Measurements from ENCODE around the gene HOMEZ.
A peak's percentile ranks its signal among the peaks of the same experiment; 100 is the strongest.
"Not testable (repeated sequence)": the region's sequence is repeated elsewhere in the genome, so short reads cannot be mapped to it uniquely, and the experiment has no call there.

Gene HOMEZ

DNA sequence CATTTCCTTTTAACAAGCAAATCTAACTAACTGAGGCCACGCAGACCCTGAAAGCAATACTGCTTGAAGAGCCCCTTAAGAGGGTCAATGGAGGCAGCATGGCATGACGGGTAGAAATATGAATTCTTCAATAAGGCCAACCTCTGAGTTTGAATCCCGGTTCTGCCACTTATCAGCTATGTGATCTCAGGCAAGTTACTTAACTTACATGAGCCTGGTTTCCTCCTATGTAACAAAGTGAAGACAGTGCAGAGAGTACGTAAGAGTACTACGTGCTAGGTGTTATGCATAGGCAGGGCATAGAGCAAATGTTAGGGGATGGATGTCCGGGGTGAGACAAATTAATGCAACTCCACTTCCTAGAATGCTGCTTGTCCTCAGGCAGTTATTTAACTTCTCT, 4.7 kb downstream of the HOMEZ start:
- DNase-seq (ENCODE audit: low spot score) = no peak

DNA sequence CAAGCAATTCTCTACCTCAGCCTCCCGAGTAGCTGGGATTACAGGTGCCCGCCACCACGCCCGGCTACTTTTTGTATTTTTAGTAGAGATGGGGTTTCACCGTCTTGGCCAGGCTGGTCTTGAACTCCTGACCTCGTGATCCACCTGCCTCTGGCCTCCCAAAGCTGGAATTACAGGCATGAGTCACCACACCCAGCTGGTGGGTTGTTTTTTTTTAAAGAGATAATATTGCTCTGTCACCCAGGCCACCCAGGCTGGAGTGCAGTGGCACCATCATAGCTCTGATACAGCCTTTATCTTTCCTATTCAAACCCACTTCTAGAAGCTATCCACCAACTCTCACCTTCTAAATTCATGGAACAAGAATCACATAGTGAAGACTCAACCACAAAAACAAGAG, 8.0 kb downstream of the HOMEZ start:
- not testable (repeated sequence) for DNase-seq (ENCODE audit: low spot score)

DNA sequence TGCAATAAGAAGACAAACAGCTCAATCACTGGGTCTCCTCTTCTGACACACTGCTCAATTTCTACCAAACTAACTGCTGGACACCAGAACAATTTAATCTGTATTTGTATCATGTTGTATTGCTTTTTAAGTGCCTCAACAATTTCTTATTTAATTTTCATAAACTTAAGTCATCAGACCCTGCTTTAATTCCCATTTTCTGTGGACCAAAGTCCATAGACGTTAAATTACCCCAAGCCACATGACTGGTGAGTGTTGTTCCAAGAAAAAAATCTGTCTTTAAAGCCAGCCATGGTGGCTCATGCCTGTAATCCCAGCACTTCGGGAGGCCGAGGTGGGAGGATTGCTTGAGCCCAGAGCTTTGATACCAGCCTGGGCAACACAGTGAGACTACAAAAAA, 8.7 kb downstream of the HOMEZ start:
- DNase-seq (ENCODE audit: low spot score) = no peak

DNA sequence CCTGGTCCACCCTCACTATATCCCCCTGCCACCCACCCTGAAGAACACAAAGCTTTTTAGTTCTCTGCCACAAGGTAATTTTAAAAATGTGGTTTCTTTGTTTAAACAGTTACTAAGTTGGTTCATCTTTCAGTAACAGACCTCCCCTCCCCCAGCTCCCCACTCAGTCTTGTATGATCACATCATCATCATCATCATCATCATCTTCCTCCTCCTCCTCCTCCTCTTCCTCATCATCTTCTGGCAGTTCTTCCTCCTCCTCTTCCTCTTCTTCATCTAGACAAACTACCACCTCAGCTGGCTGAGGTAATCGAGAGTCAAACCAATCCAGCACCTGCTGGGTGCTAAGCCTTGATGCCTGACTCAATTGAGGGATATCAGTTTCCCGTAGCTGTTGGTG, 10.5 kb downstream of the HOMEZ start:
- DNase-seq (ENCODE audit: low spot score) = no peak

DNA sequence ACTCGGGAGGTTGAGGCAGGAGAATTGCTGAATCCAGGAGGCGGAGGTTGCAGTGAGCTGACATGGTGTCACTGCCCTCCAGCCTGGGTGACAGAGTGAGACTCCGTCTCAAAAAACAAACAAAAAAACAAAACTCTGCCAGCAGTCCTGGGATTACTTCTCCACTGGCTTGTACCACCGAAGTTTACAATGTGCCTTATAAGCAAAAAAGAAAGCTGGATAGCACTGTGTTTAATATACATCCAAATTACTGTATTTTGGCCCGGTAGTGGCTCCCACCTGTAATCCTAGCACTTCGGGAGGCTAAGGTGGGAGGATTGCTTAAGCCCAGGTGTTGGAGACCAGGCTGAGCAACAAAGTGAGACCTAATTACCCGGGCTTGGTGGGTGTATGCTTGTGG, 16.7 kb downstream of the HOMEZ start:
- no peak for DNase-seq (ENCODE audit: low spot score)

DNA sequence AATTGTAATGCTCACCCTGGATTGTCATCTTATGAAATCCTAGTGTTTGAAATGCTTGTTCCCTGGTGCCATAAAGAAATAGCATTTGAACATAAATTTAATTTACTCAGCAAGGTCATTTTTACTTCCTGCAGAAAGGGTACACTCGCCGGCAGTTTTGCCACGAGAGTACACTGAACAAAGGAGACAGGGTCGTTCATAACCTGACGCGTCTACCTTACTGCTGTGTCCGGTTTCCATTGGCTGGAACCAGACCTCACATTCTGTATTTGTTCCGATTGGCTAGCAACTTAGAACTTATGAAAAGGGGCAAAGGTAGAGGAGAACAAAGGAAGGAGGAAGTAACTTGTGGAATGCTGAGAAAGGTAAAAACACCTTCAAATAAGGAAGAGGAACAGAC, 25.1 kb downstream of the HOMEZ start:
- not testable (repeated sequence) for DNase-seq (ENCODE audit: low spot score)

DNA sequence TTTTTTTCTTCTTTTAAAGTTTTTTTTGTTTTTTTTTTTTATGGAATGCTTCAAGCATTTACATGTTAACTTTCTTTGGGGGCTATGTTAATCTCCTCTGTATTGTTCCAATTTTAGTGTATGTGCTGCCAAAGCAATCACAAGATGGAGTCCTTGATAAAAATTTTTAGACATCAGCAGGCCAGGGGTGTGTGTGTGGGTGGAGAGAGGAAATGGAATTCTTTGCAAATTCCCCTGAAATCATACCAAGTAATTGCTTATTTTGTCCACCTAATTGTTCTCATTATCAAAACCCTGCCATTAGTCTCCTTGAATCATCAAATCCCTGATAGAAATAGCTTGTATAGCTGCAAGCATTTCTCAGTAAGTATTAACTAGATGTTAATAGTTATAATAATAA, 26.5 kb downstream of the HOMEZ start:
- DNase-seq (ENCODE audit: low spot score) = no peak

DNA sequence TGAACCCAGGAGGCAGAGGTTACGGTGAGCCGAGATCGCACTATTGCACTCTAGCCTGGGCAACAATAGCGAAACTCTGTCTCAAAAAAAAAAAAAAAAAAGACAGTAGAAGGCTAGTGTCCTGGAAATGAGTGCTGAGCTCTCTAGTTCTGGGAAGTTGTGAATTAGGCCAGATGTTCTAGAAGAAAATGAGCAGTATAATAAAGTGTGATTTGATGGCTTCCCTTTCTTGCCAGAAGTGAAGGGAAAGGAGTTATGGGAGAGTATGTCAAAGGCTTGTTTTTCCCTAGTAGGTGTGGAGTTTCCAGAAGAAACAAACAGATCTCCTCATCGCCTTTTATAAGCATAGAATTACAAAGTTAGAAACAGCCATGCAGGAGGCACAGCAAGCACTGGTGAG, 27.7 kb downstream of the HOMEZ start:
- DNase-seq (ENCODE audit: low spot score) = no peak

DNA sequence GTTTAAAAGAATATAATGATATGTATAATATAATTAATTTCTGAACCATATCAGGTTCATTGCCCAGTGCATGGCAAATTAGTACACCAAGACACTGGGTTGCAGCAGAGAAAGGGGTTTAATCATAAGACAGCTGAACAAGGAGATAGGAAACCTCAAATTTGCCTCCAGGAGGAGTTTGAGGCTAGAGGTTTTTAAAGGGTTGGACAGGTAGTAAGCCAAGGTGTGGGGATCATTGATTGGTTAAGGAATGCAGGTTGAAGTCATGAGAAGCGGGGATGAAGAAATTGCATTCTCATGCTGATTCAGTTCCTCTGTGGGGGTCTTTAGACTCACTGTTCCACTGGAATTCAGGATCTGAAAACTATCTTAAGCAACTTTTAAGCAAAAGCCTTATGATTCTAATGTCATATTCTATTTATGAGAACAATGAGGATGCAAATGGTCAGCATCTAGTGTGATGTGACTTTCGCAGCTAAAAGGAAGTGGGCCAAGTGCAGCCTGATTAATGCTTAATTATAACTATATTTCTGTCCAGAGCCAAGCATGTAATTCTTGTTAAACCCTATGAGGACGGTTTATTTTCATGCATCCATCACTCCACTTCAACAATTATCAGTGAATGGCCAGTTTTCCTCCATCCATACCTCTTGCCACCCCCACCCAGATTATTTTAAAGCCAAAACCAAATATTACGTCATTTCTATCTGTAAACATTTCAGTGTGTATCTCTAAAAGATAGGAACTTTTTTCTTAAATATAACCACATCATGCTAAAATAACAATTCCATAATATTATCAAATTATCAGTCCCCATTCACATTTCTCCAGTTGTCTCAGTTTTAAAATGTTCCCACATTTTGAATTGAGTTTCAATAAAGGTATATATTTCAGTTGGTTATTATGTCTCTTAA, 33.3 kb downstream of the HOMEZ start:
- no peak for DNase-seq (ENCODE audit: low spot score)

DNA sequence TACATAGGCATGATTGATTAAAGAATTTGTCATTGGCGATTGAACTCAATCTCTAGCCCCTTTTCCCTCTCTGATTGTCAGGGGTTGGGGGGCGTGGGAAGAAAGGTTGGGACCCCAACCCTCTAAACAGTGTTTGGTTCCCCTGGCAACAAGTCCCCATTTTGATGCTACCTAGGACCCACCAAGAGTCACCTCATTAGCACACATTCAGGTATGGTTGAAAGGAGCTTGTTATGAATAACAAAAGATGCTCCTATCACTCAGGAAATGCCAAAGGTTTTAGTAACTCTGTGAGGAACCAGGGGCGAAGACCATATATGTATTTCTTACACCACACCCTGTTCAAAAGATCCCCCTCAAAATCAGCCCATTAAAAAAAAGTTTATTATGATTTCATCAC, 33.9 kb downstream of the HOMEZ start:
- no peak for DNase-seq (ENCODE audit: low spot score)

DNA sequence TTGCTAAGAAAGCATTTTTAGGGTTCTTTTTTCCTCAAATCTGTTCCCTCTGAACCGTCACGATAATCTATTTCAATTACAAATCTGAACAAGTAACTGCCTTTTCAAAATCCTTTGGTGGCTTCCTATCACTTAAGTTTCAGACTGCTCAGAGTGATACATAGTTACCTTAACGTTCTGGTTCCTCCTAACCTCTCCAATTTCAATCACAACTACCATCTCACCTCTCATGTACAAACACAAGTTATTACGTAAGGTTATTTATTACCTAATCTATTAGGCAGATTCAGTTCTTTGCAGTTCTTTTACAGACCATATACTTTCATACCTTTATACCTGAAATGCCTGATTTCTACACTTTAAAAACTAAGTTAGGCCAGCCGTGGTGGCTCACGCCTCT, 36.1 kb downstream of the HOMEZ start:
- no peak for DNase-seq (ENCODE audit: low spot score)

DNA sequence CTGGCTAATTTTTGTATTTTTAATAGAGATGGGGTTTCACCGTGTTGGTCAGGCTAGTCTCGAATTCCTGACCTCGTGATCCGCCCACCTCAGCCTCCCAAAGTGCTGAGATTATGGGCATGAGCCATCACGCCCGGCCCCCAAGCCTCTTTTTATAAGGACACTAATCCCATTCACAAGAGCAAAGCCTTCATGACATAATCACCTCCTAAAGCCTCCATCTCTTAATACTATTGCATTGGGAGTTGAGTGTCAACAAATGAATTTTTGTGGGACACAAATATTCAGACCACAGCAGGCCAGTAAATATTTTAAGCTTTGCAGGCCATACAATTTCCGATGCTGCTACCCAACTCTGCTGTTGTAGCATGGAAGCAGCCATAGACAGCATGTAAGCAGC, 37.3 kb downstream of the HOMEZ start:
- no peak for DNase-seq (ENCODE audit: low spot score)

DNA sequence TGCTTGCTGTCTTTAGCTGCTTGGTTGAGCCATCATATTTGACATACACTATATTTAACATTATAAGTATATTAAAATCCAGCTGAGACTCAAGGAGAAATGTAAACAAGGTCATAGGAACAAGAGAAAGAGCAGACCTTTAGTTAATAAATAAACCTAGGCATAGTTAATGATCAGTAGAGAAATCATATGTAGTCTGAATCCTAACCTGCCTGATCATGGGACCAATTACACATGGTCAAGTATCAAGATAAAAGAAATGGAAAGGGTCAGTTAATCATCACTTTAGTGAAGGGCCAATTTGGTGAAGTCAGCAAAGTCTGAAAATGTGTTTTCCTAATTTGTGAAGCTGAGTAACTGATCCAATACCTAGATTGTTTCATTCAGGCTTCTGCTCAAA, 40.6 kb downstream of the HOMEZ start:
- no peak for DNase-seq (ENCODE audit: low spot score)

DNA sequence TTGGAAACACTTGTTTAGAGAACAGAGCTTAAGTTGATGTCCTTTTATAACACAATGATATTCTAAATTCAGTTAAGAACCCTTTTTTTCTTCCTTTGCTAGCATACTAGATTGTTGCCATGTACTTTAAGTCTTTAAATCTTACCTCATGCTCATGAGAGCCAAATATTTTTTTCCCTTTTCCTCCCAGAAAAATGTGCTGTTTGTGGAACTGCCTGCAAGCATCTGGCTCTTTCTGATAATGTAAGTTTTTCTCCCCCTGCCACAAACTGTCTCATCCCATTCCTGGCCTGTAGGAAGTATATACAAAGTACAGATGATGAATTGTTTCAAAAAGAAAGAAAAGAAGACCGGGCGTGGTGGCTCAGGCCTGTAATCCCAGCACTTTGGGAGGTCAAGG, 42.9 kb downstream of the HOMEZ start:
- no peak for DNase-seq (ENCODE audit: low spot score)

DNA sequence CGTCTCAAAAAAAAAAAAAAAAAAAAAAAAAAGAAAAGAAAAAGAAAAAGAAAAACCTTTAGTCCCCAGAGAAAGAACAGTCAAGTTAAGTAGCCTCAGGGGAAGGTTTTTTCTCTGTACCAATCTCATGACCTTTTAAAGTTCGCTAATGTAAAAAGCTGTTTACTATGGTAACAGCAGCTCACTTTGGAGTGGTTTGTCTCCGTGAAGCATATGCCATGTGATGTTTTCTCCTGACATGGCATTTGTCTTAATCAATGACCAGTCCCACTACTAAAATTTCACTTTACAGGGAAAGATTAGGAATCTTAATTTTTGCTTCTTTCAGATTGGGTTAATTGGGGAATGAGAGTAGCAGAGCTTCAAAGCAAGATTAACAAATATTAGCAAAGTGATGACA, 43.9 kb downstream of the HOMEZ start:
- no peak for DNase-seq (ENCODE audit: low spot score)

DNA sequence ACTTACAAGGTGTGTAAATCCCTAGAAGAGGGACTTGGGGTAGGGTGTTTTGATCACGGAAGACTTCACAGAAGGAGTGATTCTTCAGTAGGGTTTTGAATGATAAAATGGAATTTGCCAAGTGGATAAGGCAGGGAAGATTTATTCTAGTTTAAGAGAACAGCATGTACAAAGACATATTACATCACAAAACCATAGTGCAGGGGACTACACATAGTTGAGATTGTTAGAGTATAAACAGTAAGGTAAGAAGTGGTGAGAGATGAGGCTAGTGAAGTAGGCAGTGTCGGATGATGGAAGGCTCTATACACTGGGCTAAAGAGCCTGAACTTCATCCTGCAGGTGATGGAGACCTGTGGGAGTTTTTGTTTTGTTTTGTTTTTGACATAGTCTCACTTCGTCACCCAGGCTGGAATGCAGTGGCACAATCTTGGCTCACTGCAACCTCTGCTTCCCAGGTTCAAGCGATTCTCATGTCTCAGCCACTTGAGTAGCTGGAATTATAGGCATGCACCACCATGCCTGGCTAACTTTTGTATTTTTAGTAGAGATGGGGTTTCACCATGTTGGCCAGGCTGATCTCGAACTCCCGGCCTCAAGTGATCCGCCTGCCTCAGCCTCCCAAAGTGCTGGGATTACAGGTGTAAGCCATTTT, 44.7 kb downstream of the HOMEZ start:
- DNase-seq (ENCODE audit: low spot score) = not testable (repeated sequence)

DNA sequence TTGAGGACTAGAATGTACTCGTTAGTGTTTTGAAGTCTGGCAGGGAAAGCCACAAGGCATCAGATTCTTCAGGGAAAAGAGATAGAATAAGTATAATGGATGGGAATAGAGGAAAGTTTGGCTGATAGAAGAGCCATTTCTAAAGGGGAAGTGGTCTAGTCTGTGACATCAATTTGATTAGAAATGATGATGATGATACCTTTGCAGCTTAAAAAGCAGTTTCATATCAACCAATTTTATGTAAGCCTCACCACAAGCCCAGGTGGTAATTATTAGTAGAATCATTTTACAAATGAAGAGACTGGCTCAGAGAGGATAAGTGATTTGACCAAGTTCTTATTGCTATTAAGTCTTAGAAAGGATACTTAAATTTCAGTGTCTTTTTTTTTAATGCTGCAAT, 45.3 kb downstream of the HOMEZ start:
- DNase-seq (ENCODE audit: low spot score) = no peak

DNA sequence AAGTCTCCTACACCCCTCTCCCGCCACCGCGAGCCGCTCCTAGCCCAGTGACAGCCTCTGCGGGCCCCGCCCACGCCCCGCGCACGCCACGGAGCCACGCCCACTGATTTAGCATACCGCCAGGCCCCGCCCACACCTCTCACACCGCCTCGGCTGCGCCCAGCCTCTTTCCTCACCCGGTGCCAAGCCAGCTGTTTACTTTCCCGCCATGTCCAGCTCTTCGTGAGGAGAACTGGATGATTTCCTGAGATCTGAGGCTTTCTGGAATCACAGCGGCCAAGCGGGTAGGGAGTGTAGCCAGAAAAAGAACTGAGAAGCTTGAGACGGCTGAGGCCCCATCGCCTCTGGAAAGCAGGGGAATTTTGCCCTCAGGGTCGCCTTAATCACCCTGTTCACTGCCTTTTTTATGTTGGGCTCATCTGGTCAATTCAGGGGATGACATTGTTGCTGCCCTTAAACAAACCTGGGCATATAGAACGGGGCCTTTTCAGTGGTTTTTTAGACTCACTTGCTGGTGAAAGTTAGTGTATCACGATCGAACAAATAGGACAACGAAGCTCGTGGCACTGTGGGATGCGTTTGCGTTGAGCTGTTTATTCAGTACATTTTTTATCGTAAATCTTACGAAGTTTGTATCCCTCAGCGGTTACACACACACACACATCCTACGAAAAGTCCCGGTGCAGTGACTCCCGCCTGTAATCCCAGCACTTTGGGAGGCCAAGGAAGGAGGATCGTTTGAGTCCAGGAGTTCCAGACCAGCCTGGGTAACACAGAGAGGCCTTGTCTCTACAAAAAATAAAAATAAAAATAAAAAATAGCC, 47.9 kb downstream of the HOMEZ start, which contains the start of gene RNF212B:
RNF212B (plus strand) TSS at position 165 of the 823 bp plus-strand sequence. CDS start 2,410 bp downstream, outside the sequence.
- peak; percentile 84 for DNase-seq (ENCODE audit: low spot score)

DNA sequence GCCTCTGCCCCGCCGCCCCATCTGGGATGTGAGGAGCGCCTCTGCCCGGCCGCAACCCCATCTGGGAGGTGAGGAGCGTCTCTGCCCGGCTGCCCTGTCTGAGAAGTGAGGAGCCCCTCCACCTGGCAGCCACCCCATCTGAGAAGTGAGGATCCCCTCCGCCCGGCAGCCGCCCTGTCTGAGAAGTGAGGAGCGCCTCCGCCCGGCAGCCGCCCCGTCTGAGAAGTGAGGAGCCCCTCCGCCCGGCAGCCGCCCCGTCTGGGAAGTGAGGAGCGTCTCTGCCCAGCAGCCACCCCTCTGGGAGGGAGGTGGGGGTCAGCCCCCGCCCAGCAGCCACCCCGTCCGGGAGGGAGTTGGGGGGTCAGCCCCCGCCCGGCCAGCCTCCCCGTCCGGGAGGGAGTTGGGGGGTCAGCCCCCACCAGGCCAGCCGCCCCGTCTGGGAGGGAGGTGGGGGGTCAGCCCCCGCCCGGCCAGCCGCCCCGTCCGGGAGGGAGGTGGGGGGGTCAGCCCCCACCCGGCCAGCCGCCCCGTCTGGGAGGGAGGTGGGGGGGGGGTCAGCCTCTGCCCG, 53.6 kb downstream of the HOMEZ start:
- not testable (repeated sequence) for DNase-seq (ENCODE audit: low spot score)

DNA sequence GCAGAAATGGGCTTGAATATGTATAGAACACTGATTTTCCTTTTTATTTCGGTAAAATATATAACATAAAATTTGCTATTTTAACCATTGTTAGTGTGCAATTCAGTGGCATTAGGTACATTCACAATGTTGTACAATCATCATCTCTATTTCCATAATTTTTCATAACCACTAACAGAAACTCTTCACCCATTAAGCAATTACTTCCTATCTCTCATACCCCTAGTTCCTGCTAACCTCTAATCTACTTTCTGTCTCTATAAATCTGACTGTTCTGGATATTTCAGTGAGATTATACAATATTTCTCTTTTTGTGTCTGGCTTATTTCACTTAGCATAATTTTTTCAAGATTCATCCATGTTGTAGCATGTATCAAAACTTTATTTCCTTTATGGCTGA, 57.1 kb downstream of the HOMEZ start:
- no peak for DNase-seq (ENCODE audit: low spot score)

DNA sequence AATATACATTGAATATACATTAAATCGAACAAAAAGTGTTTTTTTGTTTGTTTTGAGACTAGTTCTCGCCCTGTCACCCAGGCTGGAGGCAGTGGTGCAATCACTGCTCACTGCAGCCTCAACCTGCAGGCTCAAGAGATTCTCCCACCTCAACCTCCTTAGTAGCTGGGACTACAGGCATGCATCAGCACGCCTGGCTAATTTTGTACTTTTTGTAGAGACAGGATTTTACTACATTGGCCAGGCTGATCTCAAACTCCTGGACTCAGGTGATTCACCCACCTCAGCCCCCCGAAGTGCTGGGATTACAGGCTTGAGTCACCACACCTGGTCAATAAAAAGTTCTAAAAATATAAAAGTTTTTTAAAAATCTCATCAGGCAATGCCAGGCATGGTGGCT, 58.4 kb downstream of the HOMEZ start:
- DNase-seq (ENCODE audit: low spot score) = no peak

DNA sequence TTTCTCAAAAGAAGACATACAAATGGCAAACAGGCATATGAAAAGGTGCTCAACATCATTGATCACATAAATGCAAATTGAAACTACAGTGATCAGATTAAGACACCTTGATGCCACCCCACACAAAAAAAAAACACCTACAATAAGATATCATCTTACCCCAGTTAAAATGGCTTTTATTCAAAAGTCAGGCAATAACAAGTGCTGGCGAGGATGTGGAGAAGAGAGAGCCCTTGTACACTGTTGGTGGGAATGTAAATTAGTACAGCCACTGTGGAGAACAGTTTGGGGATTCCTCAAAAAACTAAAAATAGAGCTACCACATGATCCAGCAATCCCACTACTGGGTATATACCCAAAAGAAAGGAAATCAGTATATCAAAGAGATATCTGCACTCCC, 61.0 kb downstream of the HOMEZ start:
- DNase-seq (ENCODE audit: low spot score) = not testable (repeated sequence)
